Trophoblast cell (in vitro differentiated cells and primary cell): Measurements from ENCODE around the gene NAA80.

Source experiments
- DNase-seq, 2 donors: peaks; one replicate each; pipeline ENCODE4 v3.0.0-alpha.2; 2016
- H2AFZ ChIP-seq: 2 replicates; pipeline ENCODE4 v1.6.1; 2013; ENCODE audit warnings: low read length, moderate library complexity, mild to moderate bottlenecking; ENCODE audit not compliant: insufficient read depth, poor library complexity
- H2AK5ac ChIP-seq: 2 replicates; pipeline ENCODE4 v1.6.1; 2013; ENCODE audit warnings: mild to moderate bottlenecking, low read length
- H2BK120ac ChIP-seq: 2 replicates; pipeline ENCODE4 v1.6.1; 2013; ENCODE audit warnings: low read length, mild to moderate bottlenecking, moderate library complexity; ENCODE audit not compliant: insufficient read depth, poor library complexity
- H2BK12ac ChIP-seq: 2 replicates; pipeline ENCODE4 v1.6.1; 2013; ENCODE audit warnings: mild to moderate bottlenecking, low read length, moderate library complexity
- H2BK5ac ChIP-seq: 2 replicates; pipeline ENCODE4 v1.6.1; 2013; ENCODE audit warnings: low read length, low read depth, moderate library complexity, mild to moderate bottlenecking; ENCODE audit not compliant: poor library complexity
- H3K14ac ChIP-seq: 2 replicates; pipeline ENCODE4 v1.6.1; 2013; ENCODE audit warnings: mild to moderate bottlenecking, low read length
- H3K18ac ChIP-seq: 2 replicates; pipeline ENCODE4 v1.6.1; 2013; ENCODE audit warnings: mild to moderate bottlenecking, low read length
- H3K23ac ChIP-seq: 2 replicates; pipeline ENCODE4 v1.6.1; 2013; ENCODE audit warnings: low read length
- H3K27ac ChIP-seq: 2 replicates; pipeline ENCODE4 v1.5.1; 2013; ENCODE audit warnings: low read depth, mild to moderate bottlenecking, inconsistent platforms, low read length, moderate library complexity
- H3K27me3 ChIP-seq: 2 replicates; pipeline ENCODE4 v1.6.1; 2013; ENCODE audit warnings: inconsistent platforms, mild to moderate bottlenecking, low read length, moderate library complexity; ENCODE audit not compliant: insufficient read depth
- H3K36me3 ChIP-seq, 2 experiments: 1 replicate in 1 of 2; 2 replicates in 1 of 2; pipeline ENCODE4 v1.6.1; 2013; ENCODE audit warnings: low read length in 2 of 2, mild to moderate bottlenecking in 2 of 2, moderate library complexity in 1 of 2; ENCODE audit not compliant: insufficient read depth in 2 of 2, control insufficient read depth in 1 of 2
- H3K4ac ChIP-seq: 2 replicates; pipeline ENCODE4 v1.6.1; 2013; ENCODE audit warnings: low read depth, mild to moderate bottlenecking, low read length, moderate library complexity
- H3K4me1 ChIP-seq, 2 experiments: 1 replicate in 1 of 2; 2 replicates in 1 of 2; pipeline ENCODE4 v1.6.1; 2013; ENCODE audit warnings: low read length in 2 of 2, mild to moderate bottlenecking in 2 of 2, moderate library complexity in 1 of 2; ENCODE audit not compliant: insufficient read depth in 2 of 2, control insufficient read depth in 1 of 2
- H3K4me2 ChIP-seq: 2 replicates; pipeline ENCODE4 v1.6.1; 2013; ENCODE audit warnings: inconsistent platforms, mild to moderate bottlenecking, low read length, moderate library complexity
- H3K4me3 ChIP-seq: 2 replicates; pipeline ENCODE4 v1.5.1; 2013; ENCODE audit warnings: mild to moderate bottlenecking, low read depth, low read length, inconsistent platforms
- H3K79me1 ChIP-seq: one replicate; pipeline ENCODE4 v1.6.1; 2013; ENCODE audit warnings: low read length
- H3K79me2 ChIP-seq: 2 replicates; pipeline ENCODE4 v1.6.1; 2013; ENCODE audit warnings: low read length, mild to moderate bottlenecking; ENCODE audit not compliant: control insufficient read depth, insufficient read depth, poor library complexity
- H3K9ac ChIP-seq: 2 replicates; pipeline ENCODE4 v1.6.1; 2013; ENCODE audit warnings: mild to moderate bottlenecking, low read length
- H3K9me3 ChIP-seq: 2 replicates; pipeline ENCODE4 v1.6.1; 2013; ENCODE audit warnings: low read depth, mild to moderate bottlenecking, control low read depth, inconsistent platforms, low read length; ENCODE audit not compliant: insufficient read depth
- H4K12ac ChIP-seq: 2 replicates; pipeline ENCODE4 v1.6.1; 2013; ENCODE audit warnings: low read depth, mild to moderate bottlenecking, low read length, moderate library complexity
- H4K8ac ChIP-seq: 2 replicates; pipeline ENCODE4 v1.6.1; 2013; ENCODE audit warnings: low read depth, mild to moderate bottlenecking, low read length, moderate library complexity
- H4K91ac ChIP-seq: one replicate; pipeline ENCODE4 v1.6.1; 2013; ENCODE audit warnings: low read depth, mild to moderate bottlenecking, low read length, moderate library complexity
- WGBS: extraction: QIAGEN DNeasy Blood & Tissue Kit; methylation state at CpG from one replicate; pipeline ENCODE4 v1.1.7; 2013; ENCODE audit warnings: missing lambda C conversion rate; ENCODE audit not compliant: insufficient read length, insufficient coverage; ENCODE audit errors: extremely low coverage; 5-methylcytosine and 5-hydroxymethylcytosine counted together

NAA80 gene

DNA sequence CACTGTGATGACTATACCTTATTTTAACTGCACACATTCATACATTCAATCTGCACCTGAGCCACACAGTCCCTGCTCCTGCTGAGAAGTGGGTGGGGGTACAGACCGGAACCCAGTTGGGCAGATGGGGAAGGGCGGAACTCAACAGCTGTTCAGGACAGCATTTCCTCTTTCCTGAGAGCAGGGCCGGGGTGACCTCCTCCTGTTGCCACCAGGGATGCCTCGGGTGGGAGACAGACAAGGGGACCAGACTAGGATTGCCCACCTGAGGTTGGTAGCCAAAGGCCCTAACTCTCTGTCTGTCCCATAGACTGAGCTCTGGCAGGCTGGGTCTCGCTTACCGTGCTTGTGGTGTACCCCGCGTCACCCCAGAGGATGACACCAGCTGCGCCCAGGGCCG, 19.4 kb upstream of the NAA80 start:
- H4K91ac ChIP-seq: no peak overlapping the region
- H2BK12ac ChIP-seq: no peak overlapping the region
- peaks cover 15% of the 10 kb centered on the region for H3K79me2 ChIP-seq
- no CpG with 5 or more reads among the region's 10 CpGs for WGBS
- no peak overlapping the region for H3K18ac ChIP-seq
- peaks cover 40 to 42% of the 10 kb centered on the region in 2 experiments for H3K4me1 ChIP-seq
- H3K4ac ChIP-seq: no peak overlapping the region
- H3K9me3 ChIP-seq: peaks cover 2% of the 10 kb centered on the region
- no peak overlapping the region for H3K14ac ChIP-seq
- no peak overlapping the region for H3K4me2 ChIP-seq
- H3K23ac ChIP-seq: no peak overlapping the region
- no peak for DNase-seq
- H4K12ac ChIP-seq: no peak overlapping the region
- H3K79me1 ChIP-seq: peaks cover 16% of the 10 kb centered on the region
- H2BK5ac ChIP-seq: no peak overlapping the region
- no peak overlapping the region for H3K27ac ChIP-seq
- H3K27me3 ChIP-seq: no peaks in the 10 kb centered on the region
- no peak overlapping the region for H4K8ac ChIP-seq
- no peak overlapping the region for H3K9ac ChIP-seq
- peaks cover 29% of the 10 kb centered on the region in 2 experiments for H3K36me3 ChIP-seq
- H3K4me3 ChIP-seq: no peak overlapping the region
- H2AFZ ChIP-seq: no peak overlapping the region
- no peak overlapping the region for H2AK5ac ChIP-seq
- no peak overlapping the region for H2BK120ac ChIP-seq

DNA sequence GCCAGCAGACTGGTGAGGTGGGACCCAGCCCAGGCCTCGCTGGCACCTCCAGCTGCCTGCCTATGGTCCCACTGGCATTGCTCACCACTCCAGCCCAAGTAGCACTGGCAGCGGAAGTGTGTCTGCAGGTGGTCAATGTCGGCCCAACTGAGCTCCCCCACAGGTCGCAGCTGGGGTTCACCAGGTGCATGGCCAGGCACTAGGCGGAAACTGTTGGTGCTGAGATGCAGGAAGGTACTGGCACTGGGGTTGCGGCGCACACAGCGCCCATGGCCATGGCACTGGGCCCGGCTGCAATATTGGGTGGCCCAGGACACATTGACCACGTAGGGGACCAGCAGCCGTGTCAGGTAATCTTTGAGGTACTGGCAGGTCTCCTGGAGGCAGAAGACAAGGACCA, 19.0 kb upstream of the NAA80 start:
- H3K27ac ChIP-seq: peak overlapping the region; percentile 6
- H3K4ac ChIP-seq: no peak overlapping the region
- H3K9ac ChIP-seq: no peak overlapping the region
- H3K79me2 ChIP-seq: peaks cover 15% of the 10 kb centered on the region
- no peak overlapping the region for H3K4me3 ChIP-seq
- peaks cover 40% of the 10 kb centered on the region in 2 experiments for H3K4me1 ChIP-seq
- no peaks in the 10 kb centered on the region for H3K27me3 ChIP-seq
- no peak overlapping the region for H2BK12ac ChIP-seq
- H2BK120ac ChIP-seq: no peak overlapping the region
- H3K4me2 ChIP-seq: no peak overlapping the region
- H2AFZ ChIP-seq: no peak overlapping the region
- peaks cover 2% of the 10 kb centered on the region for H3K9me3 ChIP-seq
- H3K36me3 ChIP-seq: peaks cover 29% of the 10 kb centered on the region in 2 experiments
- H4K91ac ChIP-seq: no peak overlapping the region
- H4K12ac ChIP-seq: no peak overlapping the region
- no CpG with 5 or more reads among the region's 11 CpGs for WGBS
- DNase-seq: no peak
- no peak overlapping the region for H3K23ac ChIP-seq
- no peak overlapping the region for H3K14ac ChIP-seq
- H2BK5ac ChIP-seq: no peak overlapping the region
- peaks cover 16% of the 10 kb centered on the region for H3K79me1 ChIP-seq
- H3K18ac ChIP-seq: no peak overlapping the region
- no peak overlapping the region for H2AK5ac ChIP-seq
- H4K8ac ChIP-seq: no peak overlapping the region

DNA sequence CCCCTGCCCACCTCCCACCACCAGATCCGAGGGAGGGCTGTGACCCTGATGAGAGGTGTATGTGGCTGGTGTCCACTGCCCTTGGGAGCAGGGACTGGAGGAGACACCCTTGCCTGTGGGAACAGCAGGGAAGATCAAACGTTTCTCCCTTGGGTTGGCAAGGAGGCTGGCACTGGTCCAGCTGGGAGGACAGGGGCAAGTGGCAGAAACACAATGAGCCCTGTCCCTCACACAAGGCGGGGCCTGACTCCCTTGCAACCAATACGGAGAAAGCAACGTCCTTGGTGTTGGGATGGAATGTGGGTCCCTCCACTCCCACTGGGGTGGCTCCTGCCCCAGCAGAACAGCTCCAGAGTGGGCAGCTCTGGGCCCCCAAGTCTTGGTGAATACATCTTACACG, 18.1 kb upstream of the NAA80 start:
- DNase-seq: no peak
- Histone ChIP-seq H3K27ac (peak overlapping the region; percentile 62), H3K36me3 (peaks cover 29% of the 10 kb centered on the region in 2 experiments), H3K4ac (no peak overlapping the region), H3K18ac (no peak overlapping the region), H4K12ac (no peak overlapping the region), H2BK12ac (peak overlapping the region; percentile 0), H3K9me3 (peaks cover 2% of the 10 kb centered on the region), H3K79me1 (peaks cover 14% of the 10 kb centered on the region), H3K27me3 (no peaks in the 10 kb centered on the region), H2AK5ac (no peak overlapping the region), H3K9ac (no peak overlapping the region), H3K79me2 (peaks cover 14% of the 10 kb centered on the region), H2BK120ac (no peak overlapping the region), H4K91ac (no peak overlapping the region), H3K4me1 (peaks cover 32% of the 10 kb centered on the region in 2 experiments), H3K23ac (no peak overlapping the region), H2BK5ac (no peak overlapping the region), H3K14ac (no peak overlapping the region), H3K4me3 (no peak overlapping the region), H4K8ac (no peak overlapping the region), H2AFZ (no peak overlapping the region), H3K4me2 (peak overlapping the region; percentile 40)
- WGBS: no CpG with 5 or more reads among the region's 6 CpGs

DNA sequence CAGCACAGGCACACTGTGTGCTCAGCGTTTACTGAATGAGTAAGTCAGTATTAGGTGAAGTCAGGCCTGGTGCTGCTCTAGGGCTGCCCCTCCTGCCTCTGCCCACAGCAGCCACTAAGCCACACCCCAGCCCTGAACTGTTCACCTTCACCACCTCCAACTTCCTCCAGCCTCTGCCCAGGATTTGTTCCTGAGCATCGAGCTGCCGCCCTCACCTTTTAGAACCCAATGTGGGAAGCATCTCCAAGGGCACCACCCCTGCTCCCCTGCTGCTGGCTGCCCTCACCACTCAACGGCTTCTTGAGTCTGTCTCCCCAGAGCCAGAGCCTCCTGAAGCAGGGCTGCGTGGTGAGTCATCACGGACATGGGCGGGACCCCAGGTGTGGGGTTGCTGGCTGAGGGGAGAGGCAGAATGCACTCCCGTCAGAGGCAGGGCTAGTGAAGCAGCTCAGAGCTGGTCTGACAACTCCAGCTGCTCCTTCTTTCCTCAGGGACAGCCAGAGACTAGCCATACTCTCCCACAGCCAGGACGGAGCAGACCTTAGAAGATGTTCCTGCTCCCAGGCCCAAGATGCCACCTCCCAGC, 17.5 kb upstream of the NAA80 start:
- Histone ChIP-seq H3K14ac (no peak overlapping the region), H3K27me3 (no peaks in the 10 kb centered on the region), H2BK5ac (no peak overlapping the region), H2BK12ac (no peak overlapping the region), H3K27ac (peak overlapping the region; percentile 62), H3K9ac (no peak overlapping the region), H2AFZ (no peak overlapping the region), H4K91ac (no peak overlapping the region), H4K12ac (no peak overlapping the region), H3K4me1 (peaks cover 27 to 28% of the 10 kb centered on the region in 2 experiments), H4K8ac (no peak overlapping the region), H3K79me2 (peaks cover 10% of the 10 kb centered on the region), H3K4me2 (peak overlapping the region; percentile 40), H3K18ac (peak overlapping the region; percentile 31), H3K36me3 (peaks cover 29% of the 10 kb centered on the region in 2 experiments), H2BK120ac (no peak overlapping the region), H3K4me3 (no peak overlapping the region), H3K23ac (no peak overlapping the region), H2AK5ac (no peak overlapping the region), H3K79me1 (peaks cover 8% of the 10 kb centered on the region), H3K4ac (no peak overlapping the region), H3K9me3 (peaks cover 2% of the 10 kb centered on the region)
- no CpG with 5 or more reads among the region's 9 CpGs for WGBS
- peak; percentile 53 to 63 for DNase-seq
